GM18909 (cell line): ENCODE results near the gene TENT4A.

Source experiments
- ATAC-seq: cut with Tn5 transposase; IDR thresholded peaks from one replicate; pipeline ENCODE4 v1.9.1; 2021; ENCODE audit warnings: mild to moderate bottlenecking; ENCODE audit not compliant: unreplicated experiment, poor library complexity

Gene TENT4A

DNA sequence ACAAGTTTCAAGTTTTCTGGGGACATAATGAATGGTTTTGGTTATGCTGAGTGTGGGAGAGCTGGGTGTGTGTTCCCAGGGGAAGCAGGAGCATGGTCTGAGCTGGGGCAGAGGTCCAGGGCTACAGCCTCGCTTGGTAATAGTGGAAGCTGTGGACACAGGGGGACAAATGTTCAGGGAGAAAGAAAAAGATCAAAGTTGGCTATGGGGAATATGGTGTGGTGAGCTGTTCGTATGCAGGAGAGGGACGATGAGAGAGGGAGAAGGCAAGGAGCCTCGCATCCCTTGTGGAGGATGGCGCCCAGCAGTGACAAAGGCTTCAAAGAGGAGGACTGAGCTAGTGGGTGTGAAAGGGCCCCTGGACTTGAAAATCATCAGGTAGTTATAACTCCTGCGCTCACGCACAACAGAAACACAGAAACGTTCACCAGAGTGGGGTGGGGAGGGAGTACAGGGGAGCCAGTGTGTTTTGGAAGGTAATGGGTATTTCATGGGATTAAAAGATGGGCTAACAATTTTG lies 77.2 kb downstream of the TENT4A start:
- ATAC-seq = no peak

DNA sequence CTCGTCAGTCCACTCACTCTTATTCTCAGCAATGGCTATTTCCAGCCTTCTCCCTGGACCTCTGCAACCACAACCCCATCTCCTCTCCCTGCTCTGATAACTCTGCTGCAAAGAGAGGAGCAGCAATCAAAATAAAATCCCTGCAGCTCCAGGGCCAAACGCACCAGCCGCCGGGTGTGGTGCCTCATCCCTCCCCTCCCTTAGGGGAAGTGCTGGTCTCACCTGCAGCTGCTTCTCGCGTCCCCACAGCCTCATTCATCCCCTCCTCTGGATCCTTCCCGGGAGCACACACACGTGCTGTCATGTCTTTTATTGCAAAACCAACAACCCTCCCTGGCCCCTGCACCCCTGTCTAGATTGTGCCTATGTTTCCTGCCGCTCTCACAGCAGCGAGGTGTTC lies 77.8 kb downstream of the TENT4A start:
- ATAC-seq = no peak

DNA sequence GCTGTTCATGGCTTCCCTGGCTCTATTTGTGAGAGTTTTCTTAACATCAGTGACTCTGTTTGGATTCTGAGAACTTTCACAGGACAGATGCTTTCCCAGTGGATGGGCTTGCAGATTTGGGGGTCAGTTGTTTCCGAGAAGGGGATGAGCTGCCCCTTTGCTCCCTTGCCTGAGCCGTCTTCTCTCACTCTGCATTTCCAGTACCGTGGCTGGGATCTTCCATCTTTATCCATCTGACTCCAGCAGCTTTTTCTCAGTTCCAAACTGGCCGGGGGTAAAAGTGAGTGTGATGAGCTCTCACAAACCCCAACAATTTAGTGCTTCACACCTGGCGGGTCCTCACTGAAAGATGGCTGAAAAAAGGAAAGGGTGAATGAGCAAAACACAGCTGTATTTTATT lies 79.1 kb downstream of the TENT4A start:
- ATAC-seq = no peak

DNA sequence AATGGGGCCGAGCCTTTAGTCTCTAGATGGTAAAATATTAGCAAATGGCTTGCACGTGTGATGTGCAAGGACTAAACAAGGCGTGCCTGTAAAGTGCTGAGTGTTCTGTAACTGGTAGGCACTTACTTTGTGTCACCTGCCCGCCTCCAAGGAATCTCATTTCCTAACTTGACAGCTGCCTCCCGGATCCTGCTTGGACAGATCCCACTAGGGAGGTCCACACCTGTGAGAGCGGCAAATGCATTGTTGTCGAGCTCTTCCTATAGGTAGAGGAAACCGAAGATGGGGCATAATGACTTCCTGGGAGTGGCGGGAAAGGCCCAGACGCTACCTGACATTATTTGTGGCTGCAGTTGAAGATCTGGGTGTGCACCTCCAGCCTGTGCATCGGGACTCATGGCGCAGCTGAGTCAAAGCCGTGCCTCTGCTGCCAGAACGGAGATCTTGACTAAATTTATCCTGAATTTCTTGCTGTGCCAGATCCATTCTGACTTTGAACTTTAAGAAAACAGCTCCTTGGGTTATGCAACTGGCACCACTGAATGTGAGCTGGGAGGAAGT lies 79.8 kb downstream of the TENT4A start:
- ATAC-seq = no peak

DNA sequence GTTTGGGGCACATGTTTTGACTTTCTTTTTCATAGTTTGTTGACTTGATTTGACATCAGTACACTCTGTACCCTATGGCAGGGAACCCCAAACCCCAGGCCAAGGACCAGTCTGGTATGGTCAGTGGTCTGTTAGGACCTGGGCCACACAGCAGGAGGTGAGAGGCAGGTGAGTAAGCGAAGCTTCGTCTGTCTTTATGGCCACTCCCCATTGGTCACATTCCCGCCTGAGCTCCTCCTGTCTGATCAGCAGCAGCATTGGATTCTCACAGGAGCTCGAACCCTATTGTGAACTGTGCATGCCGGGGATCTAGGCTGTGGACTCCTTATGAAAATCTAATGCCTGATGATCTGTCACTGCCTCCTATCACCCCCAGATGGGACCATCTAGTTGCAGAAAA lies 88.0 kb downstream of the TENT4A start:
- no peak for ATAC-seq

DNA sequence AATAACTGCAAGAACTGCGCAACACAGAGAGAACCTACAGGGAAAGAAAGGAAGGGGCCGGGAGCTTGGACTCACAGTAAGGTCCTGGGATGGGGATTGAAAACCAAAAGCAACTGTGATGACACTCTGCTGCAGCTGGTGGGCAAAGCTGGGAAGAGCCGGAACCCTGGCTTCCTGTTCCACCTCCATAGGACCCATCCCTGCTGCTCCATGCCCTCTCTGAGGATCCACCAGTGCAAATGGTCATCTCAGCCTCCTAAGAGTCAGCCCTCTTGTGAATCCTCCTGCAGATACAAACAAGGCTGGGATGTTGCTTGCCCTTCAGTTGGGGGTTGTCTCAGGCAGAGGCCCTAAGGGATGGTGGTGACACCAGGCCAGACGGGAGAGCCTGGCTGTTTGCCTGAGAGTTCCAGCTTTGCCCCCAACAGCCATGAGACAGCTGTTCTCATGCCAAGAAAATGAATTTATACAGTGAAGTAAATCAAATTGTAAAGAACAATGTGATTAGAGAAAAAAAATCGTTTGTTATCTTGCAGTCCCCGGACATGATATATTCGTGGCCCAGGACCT lies 90.8 kb downstream of the TENT4A start:
- ATAC-seq = no peak

DNA sequence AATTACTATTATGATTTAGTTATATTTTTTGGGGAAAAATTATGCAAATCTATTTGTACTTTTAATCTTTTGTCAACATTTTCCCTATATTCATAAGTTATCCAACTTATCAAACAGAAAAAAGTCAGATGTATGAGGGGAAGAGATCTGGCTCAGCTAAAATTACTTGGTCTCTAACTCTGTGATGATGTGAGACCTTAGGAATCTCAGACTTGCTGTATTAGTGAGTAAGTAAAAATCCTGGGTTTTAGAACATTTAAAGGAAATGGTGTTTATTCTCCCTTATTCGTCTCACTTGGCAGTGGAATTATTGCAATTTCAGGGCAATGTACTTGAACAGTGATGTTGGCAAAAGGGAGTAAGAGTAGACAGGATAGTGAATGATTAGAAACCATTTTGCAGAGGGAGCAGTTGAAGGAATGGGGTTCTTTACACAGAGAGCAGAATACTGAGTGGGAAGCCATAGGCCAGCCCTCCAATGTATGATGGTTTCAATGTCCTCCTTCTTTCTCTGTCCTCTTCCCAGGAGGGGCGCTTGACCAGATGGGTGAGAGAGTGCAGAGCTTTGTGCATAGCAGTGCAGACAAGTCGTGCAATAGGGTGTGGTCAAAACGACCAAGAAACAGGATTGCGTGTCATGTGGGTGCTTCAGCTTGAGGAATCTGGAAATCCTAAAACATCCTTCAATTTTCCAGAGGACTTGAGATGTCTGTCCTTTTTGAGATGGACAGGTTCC lies 91.7 kb downstream of the TENT4A start:
- ATAC-seq = no peak

DNA sequence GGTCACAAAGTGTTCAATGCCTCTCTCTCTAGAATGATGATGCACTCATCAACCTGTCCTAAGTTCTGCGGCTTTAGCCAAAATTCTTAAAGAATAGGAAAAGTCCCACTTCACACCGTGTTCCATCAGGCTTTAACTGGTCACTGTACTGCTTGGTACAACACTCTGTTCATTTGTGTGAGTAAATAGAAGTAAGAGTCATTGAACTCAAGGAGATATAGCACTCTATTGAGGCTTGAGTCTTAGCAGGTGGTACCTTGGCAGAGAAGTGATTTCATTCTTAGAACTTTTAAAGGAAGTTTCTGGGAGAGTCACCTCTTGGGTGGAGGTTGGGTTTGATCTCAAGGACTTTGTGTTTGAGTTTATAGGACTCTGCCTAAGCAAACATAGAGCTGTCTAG lies 92.6 kb downstream of the TENT4A start:
- ATAC-seq = no peak
